Myometrial cell (primary cell): Measurements from ENCODE around the gene POTEI. TPM values are rescaled to one million over a fixed set of nuclear protein-coding genes. Genes with fewer than 3 reads are reported as not detected.

Experiments
- total RNA-seq: library from RNA; depleted of rRNA; stranded (reverse); fragments of >200 nt; gene quantifications from 2 replicates; pipeline ENCODE4 v1.2.3, GENCODE V29; 2015

Gene POTEI
- not detected in 2 replicates for total RNA-seq

GRCh38 chr2:130509228-130509627 lies at the start of gene POTEI:
Gene POTEI, minus strand, starts transcription at chr2:130509328. Its CDS starts 93 bp downstream, at chr2:130509235.

GRCh38 chr2:130520992-130521391 lies 11.9 kb upstream of the POTEI start, which contains the start of gene CFC1B:
Gene CFC1B, plus strand, starts transcription at chr2:130521222. Its CDS starts 263 bp downstream, at chr2:130521485.

Other genes starting within 250 kb of the POTEI start
- gene IMP4, start 166.4 kb downstream of the POTEI start, total RNA-seq: 93.8 and 121 TPM in 2 replicates
- 13.8 and 22.2 TPM in 2 replicates for gene PTPN18, start 153.3 kb downstream of the POTEI start, total RNA-seq
- gene CFC1B, start 11.9 kb upstream of the POTEI start, total RNA-seq: not detected in 2 replicates
- gene CFC1, start 90.2 kb upstream of the POTEI start, total RNA-seq: not detected in 2 replicates
- gene POTEJ, start 102.1 kb upstream of the POTEI start, total RNA-seq: not detected in 2 replicates
- gene GPR148, start 219.7 kb upstream of the POTEI start, total RNA-seq: not detected in 2 replicates
- not detected in 2 replicates for gene AMER3, start 246.2 kb upstream of the POTEI start, total RNA-seq